HepG2 (cell line): ENCODE data around the gene ERMARD. TPM values are rescaled to one million over a fixed set of nuclear protein-coding genes. Genes with fewer than 3 reads are reported as not detected.

ENCODE experiments used
- CHD2 ChIP-seq: IDR thresholded peaks from 2 replicates; pipeline ENCODE4 v1.6.1; 2011; ENCODE audit warnings: low read depth, low read length, improper control_type of control experiment
- EED ChIP-seq: sonication (generic); formaldehyde crosslinking; IDR thresholded peaks from 2 replicates; pipeline ENCODE4 v1.5.0; 2020; ENCODE audit warnings: mild to moderate bottlenecking, missing genetic modification reagents
- FOXM1 ChIP-seq: sonication (generic); formaldehyde crosslinking; IDR thresholded peaks from 2 replicates; pipeline ENCODE4 v1.5.0; 2020; ENCODE audit warnings: missing genetic modification reagents
- JDP2 ChIP-seq: sonication (generic); formaldehyde crosslinking; IDR thresholded peaks from 2 replicates; pipeline ENCODE4 v1.8.1; 2022; ENCODE audit warnings: missing genetic modification reagents, borderline replicate concordance
- ZNF232 ChIP-seq: sonication (generic); formaldehyde crosslinking; IDR thresholded peaks from 2 replicates; pipeline ENCODE4 v1.4.0; 2020; ENCODE audit warnings: missing genetic modification reagents, borderline replicate concordance
- ZNF274 ChIP-seq: sonication (generic); formaldehyde crosslinking; IDR thresholded peaks from 2 replicates; pipeline ENCODE4 v1.5.1; 2020; ENCODE audit warnings: mild to moderate bottlenecking, missing genetic modification reagents
- ZNF430 ChIP-seq: sonication (generic); formaldehyde crosslinking; IDR thresholded peaks from 2 replicates; pipeline ENCODE4 v1.9.0; 2021; ENCODE audit warnings: mild to moderate bottlenecking, missing genetic modification reagents
- ZNF543 ChIP-seq: sonication (generic); formaldehyde crosslinking; IDR thresholded peaks from 2 replicates; pipeline ENCODE4 v1.4.0; 2020; ENCODE audit warnings: mild to moderate bottlenecking, missing genetic modification reagents
- ZNF589 ChIP-seq: sonication (generic); formaldehyde crosslinking; conservative IDR thresholded peaks from 2 replicates; pipeline ENCODE4 v1.8.0; 2022; ENCODE audit warnings: mild to moderate bottlenecking, moderate library complexity, missing genetic modification reagents
- ZNF713 ChIP-seq: sonication (generic); formaldehyde crosslinking; IDR thresholded peaks from 2 replicates; pipeline ENCODE4 v1.4.0; 2020; ENCODE audit warnings: mild to moderate bottlenecking, missing genetic modification reagents
- ZNF747 ChIP-seq: sonication (generic); formaldehyde crosslinking; IDR thresholded peaks from 2 replicates; pipeline ENCODE4 v1.8.1; 2023; ENCODE audit warnings: missing genetic modification reagents, mild to moderate bottlenecking, borderline replicate concordance
- ZNF772 ChIP-seq: sonication (generic); formaldehyde crosslinking; IDR thresholded peaks from 2 replicates; pipeline ENCODE4 v1.5.0; 2020; ENCODE audit warnings: mild to moderate bottlenecking, missing genetic modification reagents
- polyA plus RNA-seq, 8 experiments: library from polyadenylated mRNA; depleted of rRNA in 3 of 8; stranded (reverse) in 7 of 8; unstranded in 1 of 8; fragments of >200 nt; fragmentation: Illumina TruSeq in 4 of 8; extraction: Trizol in 4 of 8; gene quantifications; 2 replicates each; pipeline versions ENCODE4 v1.2.1 to v1.2.3, GENCODE V29; 2011 to 2016; ENCODE audit warnings: low read depth in 4 of 8, missing spikeins in 1 of 8, mixed read lengths in 1 of 8; ENCODE audit not compliant: insufficient read depth in 1 of 8
- total RNA-seq, 5 experiments: library from RNA; depleted of rRNA; stranded (reverse); fragments of >200 nt; fragmentation: Illumina TruSeq; extraction: Trizol; gene quantifications; 2 replicates each; pipeline ENCODE4 v1.2.3, GENCODE V29; 2016; ENCODE audit warnings: low read depth in 1 of 5
- TF ChIP-seq, protein P1 (sequence below): IDR thresholded peaks from 2 replicates; pipeline ENCODE4 v1.6.1; 2016; ENCODE audit warnings: low read depth
- TF ChIP-seq, protein P2 (sequence below): sonication (generic); formaldehyde crosslinking; IDR thresholded peaks from 2 replicates; pipeline ENCODE4 v1.9.0; 2021; ENCODE audit warnings: missing genetic modification reagents, mild to moderate bottlenecking, borderline replicate concordance
- TF ChIP-seq, protein P3 (sequence below): sonication (generic); formaldehyde crosslinking; IDR thresholded peaks from 2 replicates; pipeline ENCODE4 v1.4.0; 2020; ENCODE audit warnings: mild to moderate bottlenecking, low read depth, missing genetic modification reagents
- TF ChIP-seq, protein P4 (sequence below): sonication (generic); formaldehyde crosslinking; IDR thresholded peaks from 2 replicates; pipeline ENCODE4 v1.4.0; 2020; ENCODE audit warnings: mild to moderate bottlenecking, missing genetic modification reagents

ERMARD gene
- total and polyA plus RNA-seq, 2 of the 13 experiments (the other 11 are each of a cell fraction or from before 2014, with no cell fraction given): 8.8 to 10.7 TPM

DNA sequence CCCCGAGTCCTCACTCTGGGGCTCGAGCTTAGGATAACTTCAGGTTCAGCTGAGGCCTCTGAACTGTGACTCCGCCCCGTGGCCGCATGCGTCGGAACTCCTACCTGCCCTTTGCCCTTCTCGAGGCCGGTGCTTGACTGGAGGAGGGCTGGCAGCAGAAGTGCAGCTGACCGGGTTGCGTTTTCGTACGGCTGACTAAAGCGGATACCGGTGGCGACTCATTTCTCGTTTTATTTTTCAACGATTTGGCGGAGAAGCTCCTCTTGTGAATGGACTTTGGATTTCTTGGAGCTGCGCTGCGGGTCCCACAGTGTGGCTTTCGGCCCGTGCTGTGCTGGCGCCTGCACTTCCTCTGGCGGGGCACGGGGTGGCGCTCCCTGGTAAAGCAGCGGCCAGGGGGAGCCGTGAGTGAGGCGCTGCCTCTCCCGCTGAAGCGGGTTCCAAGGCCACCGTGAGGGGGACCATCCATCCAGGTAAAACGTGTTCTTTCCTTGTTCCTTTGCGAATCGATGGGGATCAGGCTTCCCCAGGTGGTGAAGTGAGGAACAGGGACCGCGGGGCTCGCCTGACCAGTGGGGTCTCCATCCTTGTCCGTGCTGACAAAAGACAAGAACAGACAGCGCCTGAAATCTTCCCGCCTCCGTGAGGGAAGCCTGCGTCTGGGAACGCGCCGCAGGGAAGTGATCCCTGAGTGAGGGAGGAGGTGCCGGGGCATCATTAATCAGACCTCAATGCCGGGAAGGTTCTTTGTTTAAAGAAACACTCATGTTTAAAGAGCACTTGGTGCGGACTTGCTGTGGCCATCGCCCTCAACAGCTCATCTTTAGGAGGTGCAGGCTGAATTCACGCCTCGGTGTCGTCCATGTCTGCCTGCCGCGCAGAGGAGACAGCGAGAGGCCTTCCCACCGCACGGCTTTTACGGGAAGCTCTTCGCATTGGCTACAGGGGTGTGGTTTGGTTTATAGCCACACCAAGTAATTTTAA, 38.8 kb downstream of the ERMARD start (continued):
- TF ChIP-seq, protein P1, sequence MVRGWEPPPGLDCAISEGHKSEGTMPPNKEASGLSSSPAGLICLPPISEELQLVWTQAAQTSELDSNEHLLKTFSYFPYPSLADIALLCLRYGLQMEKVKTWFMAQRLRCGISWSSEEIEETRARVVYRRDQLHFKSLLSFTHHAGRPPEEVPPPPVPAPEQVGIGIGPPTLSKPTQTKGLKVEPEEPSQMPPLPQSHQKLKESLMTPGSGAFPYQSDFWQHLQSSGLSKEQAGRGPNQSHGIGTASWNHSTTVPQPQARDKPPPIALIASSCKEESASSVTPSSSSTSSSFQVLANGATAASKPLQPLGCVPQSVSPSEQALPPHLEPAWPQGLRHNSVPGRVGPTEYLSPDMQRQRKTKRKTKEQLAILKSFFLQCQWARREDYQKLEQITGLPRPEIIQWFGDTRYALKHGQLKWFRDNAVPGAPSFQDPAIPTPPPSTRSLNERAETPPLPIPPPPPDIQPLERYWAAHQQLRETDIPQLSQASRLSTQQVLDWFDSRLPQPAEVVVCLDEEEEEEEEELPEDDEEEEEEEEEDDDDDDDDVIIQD (CRISPR knock-in tag): 0 out of 2 replicates have a peak, but pooled peaks have one; percentile 71
- TF ChIP-seq, protein P2, sequence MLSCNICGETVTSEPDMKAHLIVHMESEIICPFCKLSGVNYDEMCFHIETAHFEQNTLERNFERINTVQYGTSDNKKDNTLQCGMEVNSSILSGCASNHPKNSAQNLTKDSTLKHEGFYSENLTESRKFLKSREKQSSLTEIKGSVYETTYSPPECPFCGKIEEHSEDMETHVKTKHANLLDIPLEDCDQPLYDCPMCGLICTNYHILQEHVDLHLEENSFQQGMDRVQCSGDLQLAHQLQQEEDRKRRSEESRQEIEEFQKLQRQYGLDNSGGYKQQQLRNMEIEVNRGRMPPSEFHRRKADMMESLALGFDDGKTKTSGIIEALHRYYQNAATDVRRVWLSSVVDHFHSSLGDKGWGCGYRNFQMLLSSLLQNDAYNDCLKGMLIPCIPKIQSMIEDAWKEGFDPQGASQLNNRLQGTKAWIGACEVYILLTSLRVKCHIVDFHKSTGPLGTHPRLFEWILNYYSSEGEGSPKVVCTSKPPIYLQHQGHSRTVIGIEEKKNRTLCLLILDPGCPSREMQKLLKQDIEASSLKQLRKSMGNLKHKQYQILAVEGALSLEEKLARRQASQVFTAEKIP: no peak
- peak; percentile 81; the same call in 1 of the 2 replicates for TF ChIP-seq ZNF543 (CRISPR knock-in tag)
- TF ChIP-seq, protein P3, sequence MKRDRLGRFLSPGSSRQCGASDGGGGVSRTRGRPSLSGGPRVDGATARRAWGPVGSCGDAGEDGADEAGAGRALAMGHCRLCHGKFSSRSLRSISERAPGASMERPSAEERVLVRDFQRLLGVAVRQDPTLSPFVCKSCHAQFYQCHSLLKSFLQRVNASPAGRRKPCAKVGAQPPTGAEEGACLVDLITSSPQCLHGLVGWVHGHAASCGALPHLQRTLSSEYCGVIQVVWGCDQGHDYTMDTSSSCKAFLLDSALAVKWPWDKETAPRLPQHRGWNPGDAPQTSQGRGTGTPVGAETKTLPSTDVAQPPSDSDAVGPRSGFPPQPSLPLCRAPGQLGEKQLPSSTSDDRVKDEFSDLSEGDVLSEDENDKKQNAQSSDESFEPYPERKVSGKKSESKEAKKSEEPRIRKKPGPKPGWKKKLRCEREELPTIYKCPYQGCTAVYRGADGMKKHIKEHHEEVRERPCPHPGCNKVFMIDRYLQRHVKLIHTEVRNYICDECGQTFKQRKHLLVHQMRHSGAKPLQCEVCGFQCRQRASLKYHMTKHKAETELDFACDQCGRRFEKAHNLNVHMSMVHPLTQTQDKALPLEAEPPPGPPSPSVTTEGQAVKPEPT: peak; percentile 69
- peak; percentile 81; the same call in 1 of the 2 replicates for TF ChIP-seq ZNF430 (CRISPR knock-in tag)
- peak; percentile 89 for TF ChIP-seq ZNF274 (CRISPR knock-in tag)
- TF ChIP-seq ZNF713: no peak; the same call in 1 of the 2 replicates
- peak; percentile 52; the same call in 1 of the 2 replicates for TF ChIP-seq ZNF747 (CRISPR knock-in tag)
- 0 out of 2 replicates have a peak, but pooled peaks have one; percentile 45 for TF ChIP-seq CHD2
- TF ChIP-seq EED (CRISPR knock-in tag): no peak
- no peak; the same call in 1 of the 2 replicates for TF ChIP-seq ZNF772 (CRISPR knock-in tag)
- TF ChIP-seq, protein P4, sequence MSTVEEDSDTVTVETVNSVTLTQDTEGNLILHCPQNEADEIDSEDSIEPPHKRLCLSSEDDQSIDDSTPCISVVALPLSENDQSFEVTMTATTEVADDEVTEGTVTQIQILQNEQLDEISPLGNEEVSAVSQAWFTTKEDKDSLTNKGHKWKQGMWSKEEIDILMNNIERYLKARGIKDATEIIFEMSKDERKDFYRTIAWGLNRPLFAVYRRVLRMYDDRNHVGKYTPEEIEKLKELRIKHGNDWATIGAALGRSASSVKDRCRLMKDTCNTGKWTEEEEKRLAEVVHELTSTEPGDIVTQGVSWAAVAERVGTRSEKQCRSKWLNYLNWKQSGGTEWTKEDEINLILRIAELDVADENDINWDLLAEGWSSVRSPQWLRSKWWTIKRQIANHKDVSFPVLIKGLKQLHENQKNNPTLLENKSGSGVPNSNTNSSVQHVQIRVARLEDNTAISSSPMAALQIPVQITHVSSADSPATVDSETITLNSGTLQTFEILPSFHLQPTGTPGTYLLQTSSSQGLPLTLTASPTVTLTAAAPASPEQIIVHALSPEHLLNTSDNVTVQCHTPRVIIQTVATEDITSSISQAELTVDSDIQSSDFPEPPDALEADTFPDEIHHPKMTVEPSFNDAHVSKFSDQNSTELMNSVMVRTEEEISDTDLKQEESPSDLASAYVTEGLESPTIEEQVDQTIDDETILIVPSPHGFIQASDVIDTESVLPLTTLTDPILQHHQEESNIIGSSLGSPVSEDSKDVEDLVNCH (CRISPR knock-in tag): peak; percentile 45
- TF ChIP-seq ZNF232 (CRISPR knock-in tag): no peak
- no peak for TF ChIP-seq FOXM1 (CRISPR knock-in tag)
- no peak for TF ChIP-seq JDP2 (CRISPR knock-in tag)
- no peak for TF ChIP-seq ZNF589 (CRISPR knock-in tag)
